SK-N-SH (cell line): Measurements from ENCODE around the gene RAB6B.

Source experiments
- CTCF ChIP-seq: fragments of 200-600 bp; sonication (generic); IDR thresholded peaks from 2 replicates; pipeline ENCODE4 v1.6.1; 2017; ENCODE audit warnings: antibody characterized with exemption, mild to moderate bottlenecking, moderate library complexity
- EP300 ChIP-seq, 2 experiments: IDR thresholded peaks; 2 replicates each; pipeline versions ENCODE4 v1.4.0 to v1.6.1; 2012; ENCODE audit warnings: borderline replicate concordance in 1 of 2, low read depth in 1 of 2, low read length in 1 of 2
- EZH2phosphoT487 ChIP-seq: fragments of 200-600 bp; sonication (generic); IDR thresholded peaks from 2 replicates; pipeline ENCODE4 v1.6.1; 2017; ENCODE audit warnings: low read depth, mixed run types, mild to moderate bottlenecking, antibody characterized with exemption, moderate library complexity, borderline replicate concordance
- GABPA ChIP-seq: IDR thresholded peaks from 2 replicates; pipeline ENCODE4 v1.4.0; 2012; ENCODE audit warnings: low read depth, mild to moderate bottlenecking
- NFIC ChIP-seq: IDR thresholded peaks from 2 replicates; pipeline ENCODE4 v1.4.0; 2012; ENCODE audit warnings: borderline replicate concordance
- NRF1 ChIP-seq: IDR thresholded peaks from 2 replicates; pipeline ENCODE4 v1.6.1; 2012; ENCODE audit warnings: low read depth, mild to moderate bottlenecking, low read length
- POLR2AphosphoS5 ChIP-seq: IDR thresholded peaks from 2 replicates; pipeline ENCODE4 v1.6.1; 2012; ENCODE audit warnings: low read depth, low read length
- SIN3A ChIP-seq: IDR thresholded peaks from 2 replicates; pipeline ENCODE4 v1.6.1; 2012; ENCODE audit warnings: low read depth, mild to moderate bottlenecking, low read length, moderate library complexity, borderline replicate concordance
- SMC3 ChIP-seq: IDR thresholded peaks from 2 replicates; pipeline ENCODE4 v1.6.1; 2012; ENCODE audit warnings: low read depth, low read length, improper control_type of control experiment
- YY1 ChIP-seq: IDR thresholded peaks from 2 replicates; pipeline ENCODE4 v1.4.0; 2012; ENCODE audit warnings: low read depth, mild to moderate bottlenecking
- ZBTB33 ChIP-seq: IDR thresholded peaks from 2 replicates; pipeline ENCODE4 v1.4.0; 2012; ENCODE audit warnings: low read depth, borderline replicate concordance

- TF ChIP-seq POLR2AphosphoS5 (no peak), CTCF (no peak), YY1 (no peak), NRF1 (no peak), NFIC (no peak), GABPA (no peak), EP300 (IDR thresholded peaks at IDR 0.05; ENCODE audit: borderline replicate concordance in 1 of 2, low read depth in 1 of 2, low read length in 1 of 2) (no peak), ZBTB33 (no peak), SMC3 (no peak), SIN3A (no peak), EZH2phosphoT487 (no peak)
Measured at GRCh38 chr3:133860519-133860918, 35.2 kb downstream of the RAB6B start.
